ENCODE measurements around the gene NRXN3. TPM values are rescaled to one million over a fixed set of nuclear protein-coding genes. Genes with fewer than 3 reads are reported as not detected.

NRXN3 gene
- total and polyA plus RNA-seq, 8 donors: 0.29 to 41.1 (median 9.1) TPM

DNA sequence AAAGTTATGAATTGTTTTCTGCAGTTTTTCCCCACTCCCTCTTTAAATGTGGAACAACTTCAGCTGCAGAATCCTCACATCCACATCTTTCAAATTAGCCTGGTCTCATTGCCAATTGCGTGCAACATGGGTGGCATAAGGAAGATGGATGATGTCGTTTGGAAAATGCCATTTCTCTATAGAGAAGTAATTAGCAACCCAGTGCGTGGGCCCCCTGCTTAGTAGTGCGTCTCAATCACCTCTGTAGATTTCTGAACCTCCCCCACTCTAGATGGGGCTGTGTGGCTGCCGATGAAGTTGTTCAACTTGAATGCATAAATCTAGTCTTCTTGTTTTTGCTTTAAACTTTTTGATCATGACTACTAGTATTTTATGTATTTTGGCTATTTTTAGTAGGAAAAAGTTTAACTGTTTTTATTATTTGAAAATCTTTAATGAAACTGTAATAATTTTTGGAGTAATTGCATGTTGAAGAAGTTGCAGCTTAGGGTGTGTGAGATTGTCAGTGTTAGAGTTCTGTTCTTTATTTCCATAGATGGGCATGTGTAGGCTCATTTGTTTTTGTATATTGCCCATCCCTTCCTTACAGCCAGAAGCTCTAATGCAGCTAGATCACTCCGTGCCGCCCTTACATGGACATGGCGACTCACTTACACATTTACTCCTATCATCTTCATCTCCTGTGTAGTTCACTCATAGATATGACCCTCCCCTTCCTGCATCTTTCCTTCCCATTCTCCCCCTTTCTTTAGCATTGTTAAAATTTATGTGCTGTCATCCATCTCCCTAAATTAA is 1683.0 kb downstream of the NRXN3 start:
- Histone ChIP-seq H3K9me3 (no peaks in the 10 kb centered on the region), H3K4me3 (no peak overlapping the region), H3K36me3 (no peaks in the 10 kb centered on the region), H3K4me1 (no peaks in the 10 kb centered on the region), H3K27ac (no peak overlapping the region), H3K27me3 (no peaks in the 10 kb centered on the region)
- intact Hi-C loops (cut with DNase I; ENCODE audit: low total_unique reads): no loop called here
- DNase-seq: no peak
- WGBS, 5 donors: 71 to 81% (median 74%) methylated on average over 8 of the region's 8 CpGs
- TF ChIP-seq POLR2AphosphoS5 (IDR thresholded peaks at IDR 0.05): no peak
- TF ChIP-seq EP300 (IDR thresholded peaks at IDR 0.05): no peak
- no peak for TF ChIP-seq POLR2A (IDR thresholded peaks at IDR 0.05)

DNA sequence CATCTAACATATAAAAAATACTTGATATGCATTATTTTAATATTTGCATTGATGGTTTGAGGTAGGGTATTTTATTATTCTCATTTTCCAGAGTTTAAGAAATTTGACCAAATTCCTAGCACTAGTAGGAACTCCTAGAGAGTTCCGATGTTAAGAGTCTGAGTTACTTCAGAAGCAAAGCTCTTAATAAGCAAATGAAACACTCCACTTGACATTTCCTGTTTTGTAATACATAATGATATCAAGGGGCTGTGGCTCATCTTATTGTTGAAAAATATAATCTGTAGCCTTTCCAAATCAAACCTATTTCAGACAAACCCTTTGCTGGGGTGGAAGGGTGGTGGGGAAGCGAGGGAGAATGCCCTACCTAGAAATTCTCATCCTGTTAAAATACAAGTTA is 1685.6 kb downstream of the NRXN3 start:
- no peak overlapping the region for H3K27ac ChIP-seq
- no peaks in the 10 kb centered on the region for H3K9me3 ChIP-seq
- WGBS, 5 donors: 77 to 90% (median 86%) methylated on average over 2 of the region's 2 CpGs
- no peaks in the 10 kb centered on the region for H3K36me3 ChIP-seq
- TF ChIP-seq POLR2A (IDR thresholded peaks at IDR 0.05) (no peak), EP300 (IDR thresholded peaks at IDR 0.05) (no peak), POLR2AphosphoS5 (IDR thresholded peaks at IDR 0.05) (no peak), CTCF (IDR thresholded peaks at IDR 0.05) (no peak)
- no peak overlapping the region for H3K4me3 ChIP-seq
- H3K4me1 ChIP-seq: no peaks in the 10 kb centered on the region
- no peak for DNase-seq
- intact Hi-C loops (cut with DNase I; ENCODE audit: low total_unique reads): no loop called here
- no peaks in the 10 kb centered on the region for H3K27me3 ChIP-seq

GRCh38 chr14:79856381-79856780 is 1686.2 kb downstream of the NRXN3 start:
- TF ChIP-seq CTCF (IDR thresholded peaks at IDR 0.05) (no peak), POLR2AphosphoS5 (IDR thresholded peaks at IDR 0.05) (no peak), POLR2A (IDR thresholded peaks at IDR 0.05) (no peak), EP300 (IDR thresholded peaks at IDR 0.05) (no peak)
- Histone ChIP-seq H3K4me3 (no peak overlapping the region), H3K36me3 (no peaks in the 10 kb centered on the region), H3K27ac (no peak overlapping the region), H3K27me3 (no peaks in the 10 kb centered on the region), H3K9me3 (no peaks in the 10 kb centered on the region), H3K4me1 (no peaks in the 10 kb centered on the region)
- no peak for DNase-seq
- intact Hi-C loops (cut with DNase I; ENCODE audit: low total_unique reads): no loop called here
- 65 to 89% (median 84%) methylated on average over 1 of the region's 1 CpG for WGBS, 5 donors

- H3K4me1 ChIP-seq: no peaks in the 10 kb centered on the region
- TF ChIP-seq POLR2A (IDR thresholded peaks at IDR 0.05) (no peak), CTCF (IDR thresholded peaks at IDR 0.05) (no peak), POLR2AphosphoS5 (IDR thresholded peaks at IDR 0.05) (no peak), EP300 (IDR thresholded peaks at IDR 0.05) (no peak)
- no peaks in the 10 kb centered on the region for H3K9me3 ChIP-seq
- no peaks in the 10 kb centered on the region for H3K36me3 ChIP-seq
- 94 to 96% (median 95%) methylated on average over 9 of the region's 9 CpGs for WGBS, 5 donors
- DNase-seq: no peak
- intact Hi-C loops (cut with DNase I; ENCODE audit: low total_unique reads): no loop called here
- H3K4me3 ChIP-seq: no peak overlapping the region
- no peaks in the 10 kb centered on the region for H3K27me3 ChIP-seq
- H3K27ac ChIP-seq: no peak overlapping the region
These were observed 1690.9 kb downstream of the NRXN3 start for GRCh38 chr14:79861111-79861510.

- no peak for DNase-seq
- Histone ChIP-seq H3K27me3 (no peaks in the 10 kb centered on the region), H3K36me3 (no peaks in the 10 kb centered on the region), H3K4me1 (no peaks in the 10 kb centered on the region), H3K27ac (no peak overlapping the region), H3K9me3 (no peaks in the 10 kb centered on the region), H3K4me3 (no peak overlapping the region)
- intact Hi-C loops (cut with DNase I; ENCODE audit: low total_unique reads): no loop called here
- TF ChIP-seq CTCF (IDR thresholded peaks at IDR 0.05): no peak
- no peak for TF ChIP-seq POLR2AphosphoS5 (IDR thresholded peaks at IDR 0.05)
- TF ChIP-seq POLR2A (IDR thresholded peaks at IDR 0.05): no peak
- no peak for TF ChIP-seq EP300 (IDR thresholded peaks at IDR 0.05)
- 92 to 95% (median 94%) methylated on average over 12 of the region's 12 CpGs for WGBS, 5 donors
These were observed 1691.9 kb downstream of the NRXN3 start for GRCh38 chr14:79862045-79862444.

Measured in stomach (tissue), 9 donors.